Right renal pelvis (tissue), 4 donors: ENCODE data around the gene RAET1E. TPM values are rescaled to one million over a fixed set of nuclear protein-coding genes. Genes with fewer than 3 reads are reported as not detected.

Source experiments
- polyA plus RNA-seq, 4 donors: library from polyadenylated mRNA; unstranded; fragments of 120-200 nt; gene quantifications; one replicate each; pipeline ENCODE4 v1.2.1, GENCODE V29; 2013; ENCODE audit not compliant: insufficient read length in 4 of 4

The RAET1E gene
- polyA plus RNA-seq, 4 donors, result 0.40 to 0.93 (median 0.63) TPM

Other genes starting within 250 kb of the RAET1E start
- 10 to 100 TPM; 27.1 to 34.9 (median 30.9) TPM for gene KATNA1, start 249.4 kb downstream of the RAET1E start, polyA plus RNA-seq
- 10 to 100 TPM; 28.4 to 36.6 (median 34.6) TPM for gene LATS1, start 180.0 kb downstream of the RAET1E start, polyA plus RNA-seq
- 10 to 100 TPM; 36.2 to 46.0 (median 43.4) TPM for gene NUP43, start 151.6 kb downstream of the RAET1E start, polyA plus RNA-seq
- 100 to 1,000 TPM in 1 of 4 donors, 10 to 100 TPM in 3; 93.7 to 101 (median 98.2) TPM for gene PCMT1, start 148.4 kb downstream of the RAET1E start, polyA plus RNA-seq
- 10 to 100 TPM; 34.0 to 42.3 (median 39.1) TPM for gene LRP11, start 33.8 kb downstream of the RAET1E start, polyA plus RNA-seq
- 1 to 10 TPM; 1.1 to 1.8 (median 1.4) TPM for gene RAET1G, start 25.0 kb upstream of the RAET1E start, polyA plus RNA-seq
- gene ULBP2, start 43.9 kb upstream of the RAET1E start, polyA plus RNA-seq, result under 1 TPM; 0.65 to 0.91 (median 0.67) TPM
- gene ULBP1, start 65.8 kb upstream of the RAET1E start, polyA plus RNA-seq, result 1 to 10 TPM; 1.5 to 2.1 (median 1.8) TPM
- gene RAET1L, start 127.4 kb upstream of the RAET1E start, polyA plus RNA-seq, result not detected
- 10 to 100 TPM in 2 of 4 donors, 1 to 10 TPM in 2; 7.7 to 10.6 (median 9.0) TPM for gene ULBP3, start 171.0 kb upstream of the RAET1E start, polyA plus RNA-seq
- 10 to 100 TPM; 21.0 to 27.7 (median 24.8) TPM for gene PPP1R14C, start 244.9 kb upstream of the RAET1E start, polyA plus RNA-seq